Rectal smooth muscle tissue (tissue), 1 donor: ENCODE measurements around the gene EIF3K.
"Not testable (repeated sequence)": the region's sequence is repeated elsewhere in the genome, so short reads cannot be mapped to it uniquely, and the experiment has no call there.

Source experiments
- H3K27ac ChIP-seq: one replicate; pipeline ENCODE4 v1.7.0; 2013; ENCODE audit warnings: low read depth, low read length, inconsistent platforms
- H3K27me3 ChIP-seq: one replicate; pipeline ENCODE4 v1.7.0; 2013; ENCODE audit warnings: low read length; ENCODE audit not compliant: control insufficient read depth, insufficient read depth
- H3K36me3 ChIP-seq: one replicate; pipeline ENCODE4 v1.7.0; 2013; ENCODE audit warnings: low read length; ENCODE audit not compliant: control insufficient read depth, insufficient read depth
- H3K4me1 ChIP-seq: one replicate; pipeline ENCODE4 v1.7.0; 2013; ENCODE audit warnings: low read length; ENCODE audit not compliant: control insufficient read depth, insufficient read depth
- H3K4me3 ChIP-seq: one replicate; pipeline ENCODE4 v1.7.0; 2013; ENCODE audit warnings: low read length
- H3K9ac ChIP-seq: one replicate; pipeline ENCODE4 v1.7.0; 2013; ENCODE audit warnings: low read length

Gene EIF3K

DNA sequence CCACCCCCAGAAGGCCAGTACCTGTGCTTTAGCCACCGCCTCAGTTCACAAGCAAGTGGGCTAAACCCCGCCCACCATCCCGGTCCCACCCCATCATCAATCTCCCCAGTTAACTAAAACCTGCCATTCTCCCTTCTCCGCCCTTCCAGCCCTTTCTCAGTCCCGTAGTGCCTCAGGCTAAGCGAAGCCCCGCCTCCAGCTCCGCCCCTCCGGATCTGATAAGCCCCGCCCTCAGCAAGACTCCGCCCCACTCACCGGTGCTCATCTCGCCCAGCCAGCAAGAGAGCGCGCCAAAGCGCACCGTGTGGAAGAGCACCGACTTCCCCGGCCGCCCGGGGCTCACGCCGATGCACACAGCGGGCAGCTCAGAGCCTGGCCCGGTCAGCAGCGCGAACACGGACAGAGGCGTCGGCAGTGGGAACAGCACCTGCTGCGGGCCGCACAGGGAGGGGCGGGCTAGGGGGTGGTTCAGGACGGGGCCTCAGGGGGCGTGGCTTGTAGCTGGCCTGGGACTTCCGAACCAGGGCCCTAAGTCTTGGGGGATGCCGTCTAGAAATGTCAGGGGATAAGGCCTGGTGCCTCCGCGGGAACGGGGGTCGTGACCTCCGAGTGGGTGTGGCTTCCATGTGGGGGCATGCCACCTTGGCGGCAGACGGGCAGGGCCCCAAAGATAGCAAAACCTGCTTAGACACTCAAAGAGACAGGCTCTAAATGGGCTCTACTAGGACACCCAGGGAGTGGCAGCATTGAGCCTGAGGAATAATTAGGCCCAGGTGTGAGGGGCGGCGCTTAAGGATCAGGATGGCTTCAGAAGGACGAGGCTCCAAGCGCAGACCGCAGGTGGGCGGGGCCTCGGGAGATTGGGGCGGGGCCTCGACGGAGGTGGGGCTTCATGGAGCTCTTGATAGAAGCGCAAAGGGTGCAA, 22.7 kb upstream of the EIF3K start:
- H3K4me1 ChIP-seq: no peaks in the 10 kb centered on the region
- no peak overlapping the region for H3K9ac ChIP-seq
- H3K4me3 ChIP-seq: no peak overlapping the region
- no peak overlapping the region for H3K27ac ChIP-seq
- H3K36me3 ChIP-seq: no peaks in the 10 kb centered on the region
- H3K27me3 ChIP-seq: no peaks in the 10 kb centered on the region

DNA sequence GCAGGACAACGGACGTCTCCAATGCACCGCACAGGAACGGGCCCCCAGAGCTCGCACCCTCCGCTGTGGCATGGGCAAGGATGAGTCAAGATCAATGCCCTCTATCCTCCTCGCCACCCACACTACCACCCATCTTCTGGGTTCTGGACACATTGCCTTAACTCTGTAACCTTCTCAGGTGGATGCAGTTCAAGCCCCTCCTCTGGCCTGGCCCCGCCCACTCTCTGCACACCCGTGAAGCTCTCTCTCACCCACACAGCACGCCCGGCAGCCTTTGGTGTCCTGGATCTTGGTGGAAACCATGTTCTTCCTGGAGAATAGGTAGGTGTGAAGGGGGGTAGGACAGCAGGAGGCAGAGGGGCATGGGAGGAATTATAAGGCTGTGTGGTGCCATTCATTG, 21.9 kb upstream of the EIF3K start:
- no peaks in the 10 kb centered on the region for H3K4me1 ChIP-seq
- no peaks in the 10 kb centered on the region for H3K27me3 ChIP-seq
- no peak overlapping the region for H3K4me3 ChIP-seq
- no peak overlapping the region for H3K27ac ChIP-seq
- H3K9ac ChIP-seq: no peak overlapping the region
- H3K36me3 ChIP-seq: no peaks in the 10 kb centered on the region

DNA sequence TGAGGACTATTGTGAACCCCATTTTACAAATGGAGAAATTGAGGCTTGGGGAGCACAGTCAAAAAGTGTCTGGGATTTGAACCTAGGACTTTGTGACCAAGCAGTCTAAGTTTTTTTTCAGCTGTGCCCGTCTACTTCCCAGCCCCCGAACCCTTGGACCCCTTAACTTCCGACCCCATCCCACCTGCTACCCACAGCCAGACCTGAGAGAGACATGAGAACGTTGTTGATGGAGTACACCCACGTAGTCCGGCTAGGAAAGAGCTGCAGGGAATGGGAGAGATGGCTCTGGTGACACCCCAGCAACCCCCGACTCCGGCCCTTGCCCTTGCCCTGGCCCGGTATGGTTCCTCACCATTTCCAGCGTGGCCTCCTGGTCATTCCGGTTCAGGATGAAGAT, 19.3 kb upstream of the EIF3K start:
- Histone ChIP-seq H3K27ac (no peak overlapping the region), H3K36me3 (no peaks in the 10 kb centered on the region), H3K9ac (no peak overlapping the region), H3K4me3 (no peak overlapping the region), H3K4me1 (no peaks in the 10 kb centered on the region), H3K27me3 (no peaks in the 10 kb centered on the region)

DNA sequence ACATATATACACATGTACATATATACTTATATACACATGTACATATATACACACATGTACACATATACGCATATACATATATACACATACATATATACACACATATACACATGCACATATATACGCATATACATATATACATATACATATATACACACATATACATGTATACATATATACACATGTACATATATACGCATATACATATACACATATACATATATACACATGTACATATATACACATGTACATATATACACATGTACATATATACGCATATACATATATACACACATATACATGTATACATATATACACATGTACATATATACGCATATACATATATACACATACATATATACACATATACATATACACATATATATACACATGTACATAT, 16.1 kb upstream of the EIF3K start:
- not testable (repeated sequence) for H3K36me3 ChIP-seq, H3K9ac ChIP-seq, H3K4me3 ChIP-seq, H3K4me1 ChIP-seq, H3K27ac ChIP-seq, H3K27me3 ChIP-seq

DNA sequence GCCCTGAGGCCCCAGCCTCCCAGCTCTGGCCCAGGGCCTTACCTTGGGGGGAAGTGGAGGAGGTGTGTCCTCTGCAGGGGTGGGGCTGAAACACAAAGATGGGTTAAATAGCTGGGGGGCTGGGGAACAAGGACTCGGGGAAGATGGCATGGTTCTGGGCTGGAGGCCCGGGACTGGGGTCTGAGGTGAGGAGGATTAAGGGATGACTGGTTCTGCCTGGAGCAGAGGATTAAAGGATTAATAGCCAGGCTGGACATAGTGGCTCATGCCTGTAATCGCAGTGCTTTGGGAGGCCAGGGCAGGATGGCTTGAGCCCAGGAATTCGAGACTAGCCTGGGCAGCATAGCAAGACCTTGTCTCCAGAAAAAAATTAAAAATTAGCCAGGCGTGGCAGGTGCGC, 12.9 kb upstream of the EIF3K start:
- Histone ChIP-seq H3K4me1 (no peaks in the 10 kb centered on the region), H3K27ac (no peak overlapping the region), H3K9ac (no peak overlapping the region), H3K36me3 (no peaks in the 10 kb centered on the region), H3K4me3 (no peak overlapping the region), H3K27me3 (no peaks in the 10 kb centered on the region)

DNA sequence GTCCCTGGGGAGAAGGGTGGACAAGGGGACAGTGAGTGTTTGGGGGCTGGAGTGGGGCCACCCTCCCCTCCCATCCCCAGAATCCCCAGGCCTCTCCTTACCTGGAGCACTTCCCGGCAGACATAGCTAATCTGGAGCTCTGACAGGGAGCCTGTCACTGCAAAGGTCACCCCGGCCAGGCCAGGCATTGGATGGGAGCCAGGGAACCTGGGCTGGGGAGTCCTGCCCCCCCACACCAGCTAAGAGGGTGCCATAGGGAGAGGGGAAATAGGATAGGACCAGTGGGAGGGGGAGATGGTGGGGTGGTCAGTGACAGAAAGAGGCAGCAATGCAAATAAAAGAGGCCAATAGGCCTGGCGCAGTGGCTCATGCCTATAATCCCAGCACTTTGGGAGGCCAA, 4.7 kb upstream of the EIF3K start:
- no peaks in the 10 kb centered on the region for H3K36me3 ChIP-seq
- no peak overlapping the region for H3K4me3 ChIP-seq
- no peak overlapping the region for H3K27ac ChIP-seq
- no peaks in the 10 kb centered on the region for H3K27me3 ChIP-seq
- H3K9ac ChIP-seq: no peak overlapping the region
- H3K4me1 ChIP-seq: peaks cover 7% of the 10 kb centered on the region

DNA sequence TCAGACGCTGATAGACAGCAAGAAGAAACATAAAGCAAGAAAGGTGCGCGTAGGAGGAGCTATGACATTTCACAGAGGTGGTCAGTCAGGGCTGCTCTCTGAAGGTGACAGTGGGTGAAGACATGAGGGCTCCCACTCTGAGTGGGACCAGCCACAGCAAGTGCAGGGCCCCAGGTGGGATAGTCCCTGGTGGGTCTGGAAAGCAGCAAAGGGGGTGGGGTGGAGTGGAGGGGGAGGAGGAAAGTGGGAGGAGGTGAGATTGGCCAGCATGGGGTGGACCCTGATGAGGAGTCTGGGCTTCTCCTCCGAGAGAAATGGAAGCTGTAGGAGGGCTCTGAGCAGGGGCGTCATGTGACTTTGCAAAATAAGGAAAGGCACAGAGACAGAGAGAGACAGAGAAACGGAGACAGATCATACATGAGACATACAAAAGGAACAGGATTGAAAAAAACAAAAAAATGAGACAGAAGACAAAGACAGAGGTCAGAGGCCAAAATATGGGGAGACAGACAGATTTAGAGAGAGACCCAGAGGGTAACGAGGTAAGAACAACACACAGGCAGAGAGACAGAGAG, 3.9 kb upstream of the EIF3K start:
- no peak overlapping the region for H3K9ac ChIP-seq
- no peaks in the 10 kb centered on the region for H3K27me3 ChIP-seq
- H3K4me1 ChIP-seq: peaks cover 12% of the 10 kb centered on the region
- H3K4me3 ChIP-seq: no peak overlapping the region
- no peak overlapping the region for H3K27ac ChIP-seq
- peaks cover under 1% of the 10 kb centered on the region for H3K36me3 ChIP-seq

DNA sequence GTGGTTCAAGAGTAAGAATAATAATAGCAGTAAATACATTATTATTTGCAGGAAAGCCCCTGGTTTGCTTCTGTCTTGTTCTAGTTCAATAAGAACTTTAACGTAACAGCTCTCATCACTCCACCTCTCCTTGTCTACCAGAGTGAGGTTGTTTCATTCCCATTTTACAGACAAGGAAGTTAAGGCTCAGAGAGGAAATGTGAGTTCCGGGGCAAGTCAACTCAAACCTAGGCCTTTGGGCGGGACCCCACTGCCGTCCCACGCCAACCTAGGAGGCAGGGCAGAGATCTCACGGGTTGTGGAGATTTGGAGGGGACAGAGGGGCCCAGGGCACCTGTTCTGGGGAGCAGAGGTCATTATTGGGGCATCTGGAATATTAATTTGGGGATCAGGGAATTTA, 2.7 kb upstream of the EIF3K start:
- Histone ChIP-seq H3K36me3 (peaks cover 8% of the 10 kb centered on the region), H3K27ac (no peak overlapping the region), H3K27me3 (no peaks in the 10 kb centered on the region), H3K4me3 (no peak overlapping the region), H3K4me1 (peaks cover 12% of the 10 kb centered on the region), H3K9ac (no peak overlapping the region)

DNA sequence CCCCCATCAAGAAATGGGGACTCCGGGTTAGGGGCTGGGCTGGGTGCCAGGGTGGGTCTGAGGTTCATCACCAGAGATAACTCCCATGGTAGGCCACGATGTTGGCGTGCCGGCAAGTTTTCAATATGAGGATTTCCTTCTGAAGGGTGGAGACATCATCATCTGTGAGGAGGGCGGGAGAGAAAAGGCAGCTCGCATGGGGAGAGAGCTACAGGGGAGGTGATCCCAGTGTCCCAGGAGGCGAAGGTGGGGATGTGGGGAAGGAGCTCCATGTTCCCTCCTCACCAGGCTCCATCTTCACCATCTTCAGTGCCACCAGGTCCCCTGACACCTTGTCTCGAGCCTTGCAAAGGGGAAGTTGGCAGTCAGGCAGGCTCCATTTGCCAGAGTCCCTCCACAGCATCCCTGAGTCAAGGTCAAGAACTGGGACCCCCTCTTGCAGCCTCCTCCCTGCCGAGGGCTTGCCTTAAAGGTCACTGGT, 1.7 kb upstream of the EIF3K start:
- no peaks in the 10 kb centered on the region for H3K27me3 ChIP-seq
- peaks cover 18% of the 10 kb centered on the region for H3K36me3 ChIP-seq
- H3K4me1 ChIP-seq: peaks cover 12% of the 10 kb centered on the region
- peak overlapping the region; percentile 85 for H3K4me3 ChIP-seq
- H3K27ac ChIP-seq: no peak overlapping the region
- no peak overlapping the region for H3K9ac ChIP-seq

DNA sequence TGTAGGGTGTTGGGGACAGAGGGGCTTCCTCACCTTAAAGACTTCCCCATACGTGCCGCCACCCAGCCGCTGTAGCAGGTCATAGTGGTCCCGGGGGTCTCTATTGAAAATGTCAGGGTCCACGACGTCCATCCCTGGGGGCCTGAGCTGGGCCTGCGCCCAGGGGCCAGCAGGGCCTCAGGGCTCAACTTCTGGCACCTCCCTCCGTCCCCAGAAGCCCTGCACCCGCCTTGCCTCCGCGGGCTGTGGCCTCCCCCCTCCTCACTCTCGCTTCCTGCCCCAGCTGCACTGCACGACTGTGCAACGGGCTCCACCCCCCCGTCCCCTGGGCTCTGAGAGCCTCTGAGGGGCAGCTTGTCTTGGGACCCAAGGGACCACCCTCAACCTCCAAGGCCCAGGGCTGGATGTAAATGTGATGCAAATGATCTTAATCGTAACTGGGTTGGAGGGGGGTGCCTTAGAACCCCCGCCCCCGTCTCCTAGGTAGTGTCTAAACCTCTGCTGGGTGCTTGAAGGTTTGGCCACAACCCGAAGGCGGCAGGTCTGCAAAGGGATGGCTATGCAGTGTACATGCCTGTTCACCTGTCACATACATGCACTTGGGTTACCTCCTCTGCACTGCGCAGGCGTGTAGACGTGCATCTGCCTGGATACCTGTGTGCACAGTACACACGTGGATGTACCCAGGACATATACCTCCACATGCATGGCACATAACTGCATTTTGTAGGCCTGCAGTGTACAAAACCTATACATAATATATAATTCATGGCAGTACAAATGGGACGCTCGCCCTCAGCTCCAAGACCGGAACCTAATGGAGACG, 1.0 kb upstream of the EIF3K start, which contains the start of gene MAP4K1:
Gene MAP4K1 (minus strand): TSS at position 190 of the 826 bp plus-strand sequence. CDS start 58 bp downstream, at position 132.
- Histone ChIP-seq H3K4me3 (peak within 1 kb of the TSS; percentile 85), H3K9ac (peak within 1 kb of the TSS; percentile 69), H3K27me3 (no peaks in the 10 kb centered on the region), H3K36me3 (peaks cover 18% of the 10 kb centered on the region), H3K27ac (peak within 1 kb of the TSS; percentile 78), H3K4me1 (peaks cover 12% of the 10 kb centered on the region)

DNA sequence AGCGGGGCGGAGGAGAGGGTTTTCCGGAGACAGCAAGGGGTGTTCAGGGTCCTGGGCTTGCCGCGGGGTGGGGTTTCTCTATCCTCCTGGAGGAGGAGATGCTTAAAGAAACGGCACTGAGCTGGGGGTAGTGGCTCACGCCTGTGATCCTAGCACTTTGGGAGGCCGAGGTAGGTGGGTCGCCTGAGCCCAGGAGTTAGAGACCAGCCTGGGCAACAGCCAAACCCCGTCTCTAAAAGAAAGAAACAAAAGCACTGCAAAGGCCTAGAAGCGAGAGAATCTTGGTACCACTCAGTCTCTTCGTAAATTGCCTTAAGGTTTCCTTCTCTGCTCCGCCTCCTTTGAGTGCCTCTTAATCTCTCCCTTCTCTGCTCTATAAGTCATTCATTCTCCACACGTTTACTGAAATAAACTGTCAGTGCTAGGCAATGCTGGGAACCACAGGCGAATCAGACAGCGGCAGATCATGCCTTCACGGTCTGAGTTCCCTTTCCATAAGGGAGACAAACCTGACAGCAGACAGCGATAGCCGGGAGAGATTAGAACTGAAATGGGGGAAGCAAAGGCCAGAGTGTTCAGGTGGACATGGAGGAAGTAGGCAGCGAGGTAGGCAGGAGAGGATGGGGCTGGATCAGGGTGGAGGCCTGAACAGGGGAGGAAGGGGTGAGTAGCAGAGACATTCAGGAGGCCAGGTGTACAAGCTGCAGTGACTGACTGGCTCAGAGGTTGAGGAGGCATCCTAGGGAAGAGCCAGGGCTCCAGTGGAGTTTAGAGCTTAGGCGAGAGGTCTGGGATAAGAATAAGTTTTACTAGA, 580 bp downstream of the EIF3K start:
- no peaks in the 10 kb centered on the region for H3K27me3 ChIP-seq
- peaks cover 12% of the 10 kb centered on the region for H3K4me1 ChIP-seq
- peak overlapping the region; percentile 96 for H3K9ac ChIP-seq
- H3K4me3 ChIP-seq: peak overlapping the region; percentile 94
- H3K27ac ChIP-seq: peak overlapping the region; percentile 84
- peaks cover 26% of the 10 kb centered on the region for H3K36me3 ChIP-seq
